HG03175 (cell line): ENCODE data around the gene C1orf167.

Source experiments
- ATAC-seq: cut with Tn5 transposase; IDR thresholded peaks from one replicate; pipeline ENCODE4 v1.9.1; 2021; ENCODE audit warnings: mild to moderate bottlenecking, moderate library complexity; ENCODE audit not compliant: unreplicated experiment

The C1orf167 gene

DNA sequence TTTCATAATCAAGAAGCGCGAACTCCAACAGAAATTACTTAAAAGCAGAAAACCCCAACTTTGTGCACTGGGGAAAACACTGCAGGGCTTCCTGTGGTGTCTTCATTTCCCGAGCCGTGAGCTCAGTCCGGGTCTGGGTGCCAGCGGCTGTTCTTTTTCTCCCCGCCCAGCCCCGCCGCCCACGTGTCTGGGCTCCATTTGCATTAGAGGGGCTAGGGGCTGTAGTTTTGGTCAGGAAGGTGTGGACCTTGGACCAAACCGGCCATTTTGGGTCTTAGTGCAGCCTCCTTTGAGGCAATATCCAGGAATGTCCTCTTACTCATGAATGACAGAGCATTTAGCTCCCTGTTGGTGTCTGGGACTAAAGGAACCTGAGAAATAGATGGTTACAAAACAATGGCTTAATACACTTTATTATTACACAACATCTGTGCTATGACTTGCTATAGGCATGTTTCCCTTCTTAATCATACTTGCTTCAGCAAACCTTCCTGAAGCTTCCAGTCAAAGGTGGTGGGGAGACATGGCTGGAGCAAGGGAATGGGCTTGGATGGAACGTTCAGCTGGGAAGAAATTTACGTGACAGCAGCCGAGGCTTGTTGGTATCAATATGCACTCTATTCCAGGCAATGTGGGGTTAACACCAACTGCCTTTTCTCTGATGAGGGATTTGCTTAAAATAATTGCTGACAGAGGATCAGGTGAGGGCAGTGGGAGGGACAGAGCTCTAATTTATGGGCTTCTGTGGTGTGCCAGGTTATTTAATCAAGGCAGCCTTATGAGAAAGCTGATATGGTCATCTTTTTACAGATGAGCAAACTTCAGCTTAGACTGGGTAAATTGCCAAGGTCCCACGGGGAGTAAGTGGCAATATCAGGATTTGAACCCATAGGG is 25.0 kb upstream of the C1orf167 start:
- no peak for ATAC-seq

DNA sequence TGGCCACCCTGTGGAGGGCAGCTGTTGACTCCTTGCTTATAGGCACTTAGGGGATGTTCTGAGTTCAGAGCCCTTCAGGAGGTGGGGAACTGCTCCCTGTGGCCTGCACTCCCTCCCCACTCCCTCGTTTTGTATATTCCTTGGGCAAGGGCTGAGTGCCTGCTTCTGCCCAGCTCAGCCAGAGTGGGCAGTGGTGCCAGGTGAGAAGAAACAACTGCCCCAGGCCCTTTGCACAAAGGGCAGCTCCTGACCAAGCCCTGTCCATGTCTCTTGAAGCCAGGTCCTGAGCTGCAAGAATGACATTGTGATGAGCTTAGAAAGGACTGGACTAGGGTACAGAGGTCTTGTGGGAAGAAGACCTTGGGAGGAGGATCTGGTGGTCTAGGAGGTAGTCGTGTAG is 23.9 kb upstream of the C1orf167 start:
- no peak for ATAC-seq

GRCh38 chr1:11738783-11739182 is 23.2 kb upstream of the C1orf167 start:
- no peak for ATAC-seq

GRCh38 chr1:11740258-11741192 is 21.5 kb upstream of the C1orf167 start:
- ATAC-seq: no peak

DNA sequence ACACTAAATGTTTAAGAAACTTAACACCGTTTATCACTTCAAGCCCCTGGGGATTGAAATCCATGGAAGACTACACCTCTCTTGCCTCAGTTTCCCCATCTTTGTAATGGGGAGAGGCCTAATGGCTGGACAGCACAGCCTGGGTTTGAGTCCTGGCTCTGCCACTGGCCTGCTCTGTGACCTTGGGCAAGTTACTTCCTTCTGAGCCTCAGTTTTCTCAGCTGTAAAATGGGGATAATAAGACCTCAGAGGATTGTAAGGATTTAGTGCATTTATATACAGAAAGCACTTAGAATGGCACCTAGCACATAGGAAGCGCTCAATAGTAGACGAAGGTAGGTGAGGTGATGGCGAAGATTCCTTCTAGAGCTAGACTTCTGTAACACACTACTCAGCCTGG is 20.5 kb upstream of the C1orf167 start:
- no peak for ATAC-seq

DNA sequence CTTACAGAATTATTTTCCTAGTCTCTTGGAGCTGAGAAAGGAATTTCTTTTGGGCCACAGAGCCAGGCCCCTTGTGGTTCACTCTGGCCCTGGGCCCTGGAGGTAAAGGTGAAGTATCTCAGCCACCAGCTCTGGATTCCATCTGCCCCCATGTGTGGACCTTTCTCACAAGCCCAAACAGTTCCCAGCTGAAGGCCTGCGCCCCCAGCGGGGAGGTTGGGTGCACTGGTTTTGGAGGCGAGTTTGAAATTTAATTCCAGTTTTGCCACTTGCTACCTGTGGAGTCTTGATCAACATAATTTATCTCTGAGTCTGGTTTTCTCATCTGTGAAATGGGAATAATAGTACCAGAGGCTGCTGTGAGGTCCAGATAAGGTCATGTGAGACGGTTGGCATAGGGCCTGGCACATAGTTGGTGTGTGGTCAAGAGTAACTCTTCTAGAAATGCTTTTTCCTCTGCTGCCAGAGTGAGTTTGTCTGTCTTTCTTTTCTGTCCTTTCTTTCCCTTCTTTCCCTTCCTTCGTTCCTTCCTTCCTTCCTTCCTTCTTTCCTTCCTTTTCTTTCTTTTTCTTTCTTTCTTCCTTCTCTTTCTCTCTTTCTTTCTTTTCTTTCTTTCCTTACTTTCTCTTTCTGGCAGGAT is 20.0 kb upstream of the C1orf167 start:
- no peak for ATAC-seq

- no peak for ATAC-seq
Measured at GRCh38 chr1:11744287-11744686, 17.7 kb upstream of the C1orf167 start.

- no peak for ATAC-seq
Measured at GRCh38 chr1:11746092-11746491, 15.9 kb upstream of the C1orf167 start.

DNA sequence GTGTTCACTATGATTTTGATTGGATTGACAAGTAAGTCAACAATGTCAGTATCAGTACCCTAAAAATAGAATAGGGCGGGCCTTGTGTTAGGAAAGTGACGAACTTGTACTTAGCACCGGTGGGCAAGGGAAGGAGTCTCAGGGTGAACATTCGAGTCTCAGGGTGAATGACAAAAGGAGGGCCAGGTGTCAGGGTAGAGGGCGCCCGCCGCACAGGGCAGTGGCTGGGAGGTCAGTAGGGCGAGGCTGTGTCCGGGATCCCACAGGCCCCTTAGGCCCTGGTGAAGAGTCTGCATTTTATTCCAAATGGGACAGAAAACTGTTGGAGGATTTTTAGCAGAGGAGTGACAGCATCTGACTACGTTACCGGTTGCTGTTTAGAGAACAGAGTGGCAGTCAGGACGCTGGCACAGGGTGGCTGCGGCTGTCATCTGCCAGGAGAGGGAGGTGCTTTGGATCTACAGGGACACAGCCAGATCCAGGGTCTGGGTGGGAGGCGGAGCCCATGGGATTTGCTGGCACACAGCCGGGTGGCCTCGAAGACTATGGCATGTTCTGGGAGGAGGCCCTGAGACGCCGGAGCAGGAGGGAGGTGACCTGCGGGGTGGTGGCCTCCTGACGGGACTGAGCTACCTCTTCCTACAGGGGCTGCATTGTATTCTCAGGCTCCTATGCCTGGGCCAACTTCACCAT is 15.1 kb upstream of the C1orf167 start:
- ATAC-seq: no peak

DNA sequence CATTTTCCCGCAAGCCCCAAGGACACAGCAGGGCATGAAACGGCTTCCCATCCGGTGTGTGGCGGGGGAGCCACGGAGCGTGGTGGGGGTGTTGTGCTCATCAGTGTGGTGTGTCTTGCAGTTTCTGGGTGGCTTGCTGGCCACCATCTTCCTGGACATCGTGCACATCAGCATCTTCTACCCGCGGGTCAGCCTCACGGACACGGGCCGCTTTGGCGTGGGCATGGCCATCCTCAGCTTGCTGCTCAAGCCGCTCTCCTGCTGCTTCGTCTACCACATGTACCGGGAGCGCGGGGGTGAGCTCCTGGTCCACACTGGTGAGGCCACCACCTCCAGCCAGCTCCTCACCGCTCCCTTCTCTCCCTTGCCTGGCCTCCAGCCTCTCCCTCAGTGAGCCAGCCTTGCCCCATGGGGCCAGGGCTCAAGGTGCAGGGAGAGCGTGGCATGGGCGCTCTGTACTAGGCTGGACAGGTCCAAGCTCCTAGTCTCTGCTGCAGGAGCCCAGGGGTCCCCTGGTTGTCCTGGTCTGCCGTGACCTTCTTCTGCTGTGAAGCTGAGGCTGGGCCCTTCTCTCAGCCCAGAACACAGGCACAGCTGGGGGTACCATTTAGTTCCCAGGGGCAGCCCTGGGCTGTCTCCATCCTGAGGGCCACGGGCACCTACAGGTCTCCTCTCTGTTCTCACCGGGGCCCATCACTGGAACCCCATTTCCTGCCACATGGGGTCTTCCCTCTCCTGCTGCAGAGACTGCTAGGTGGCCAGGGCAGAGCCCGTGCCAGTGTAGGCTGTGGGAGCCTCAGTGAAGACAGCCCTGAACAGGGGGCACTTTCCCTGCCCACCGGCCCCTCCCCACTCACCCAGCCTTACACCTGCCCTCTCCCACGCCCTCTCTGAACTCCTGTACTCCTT is 13.4 kb upstream of the C1orf167 start:
- no peak for ATAC-seq

DNA sequence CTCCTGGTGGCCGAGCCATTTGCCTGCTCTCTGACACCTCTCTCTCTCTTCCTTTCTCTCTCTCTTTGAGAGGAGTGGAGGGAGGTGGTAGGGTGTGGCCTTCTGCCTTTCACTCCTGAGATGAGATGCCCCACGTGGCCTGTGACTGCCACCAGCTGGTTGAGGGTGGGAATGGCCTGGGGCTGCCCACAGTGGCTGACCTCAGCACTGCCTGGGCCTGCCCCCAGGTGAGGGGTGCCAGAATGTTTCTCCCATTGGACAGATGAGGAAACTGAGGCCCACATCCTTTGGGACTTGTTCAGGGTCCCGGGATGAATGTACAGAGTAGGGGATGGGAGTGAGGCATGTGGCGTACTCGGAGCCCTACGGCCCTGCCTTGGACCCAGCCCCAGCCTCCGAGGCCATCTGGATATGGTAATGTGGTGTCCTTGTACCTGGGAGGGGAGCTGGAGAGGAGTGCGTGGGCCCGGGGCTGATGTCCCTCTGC is 12.7 kb upstream of the C1orf167 start:
- no peak for ATAC-seq

DNA sequence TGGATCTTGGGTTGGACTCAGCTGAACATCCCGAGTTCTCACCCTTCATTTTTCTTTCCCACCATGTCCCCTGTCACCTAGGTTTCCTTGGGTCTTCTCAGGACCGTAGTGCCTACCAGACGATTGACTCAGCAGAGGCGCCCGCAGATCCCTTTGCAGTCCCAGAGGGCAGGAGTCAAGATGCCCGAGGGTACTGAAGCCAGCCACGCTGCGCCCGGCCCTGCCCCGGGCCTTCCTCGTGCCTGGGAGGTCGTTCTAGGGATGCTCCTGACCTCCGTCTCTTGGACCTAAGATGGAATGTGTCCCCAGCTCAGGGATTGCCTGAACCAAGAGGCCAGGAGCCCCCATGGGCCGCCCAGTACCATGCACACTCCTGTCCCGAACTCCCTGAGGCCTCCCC is 12.0 kb upstream of the C1orf167 start:
- no peak for ATAC-seq

DNA sequence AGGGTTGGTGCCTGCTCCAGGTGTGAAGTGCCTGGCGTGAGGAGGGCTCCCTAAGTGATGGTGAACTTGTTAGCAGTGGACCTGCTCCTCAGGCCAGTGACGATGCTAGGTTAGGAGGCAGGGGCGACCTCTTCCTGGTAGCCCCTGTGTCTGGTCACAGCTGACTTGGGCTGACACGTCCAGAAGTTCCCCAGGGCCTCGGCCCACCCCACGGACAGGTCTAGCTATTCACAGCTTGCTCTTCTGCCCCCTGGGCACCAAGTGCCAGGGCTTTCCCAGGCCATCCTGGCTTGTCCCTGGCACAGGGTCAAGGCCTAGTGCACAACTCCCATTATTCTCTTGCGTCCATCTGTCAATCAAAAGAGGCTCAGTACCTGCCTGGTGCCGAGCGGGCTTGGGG is 10.9 kb upstream of the C1orf167 start:
- ATAC-seq: no peak

DNA sequence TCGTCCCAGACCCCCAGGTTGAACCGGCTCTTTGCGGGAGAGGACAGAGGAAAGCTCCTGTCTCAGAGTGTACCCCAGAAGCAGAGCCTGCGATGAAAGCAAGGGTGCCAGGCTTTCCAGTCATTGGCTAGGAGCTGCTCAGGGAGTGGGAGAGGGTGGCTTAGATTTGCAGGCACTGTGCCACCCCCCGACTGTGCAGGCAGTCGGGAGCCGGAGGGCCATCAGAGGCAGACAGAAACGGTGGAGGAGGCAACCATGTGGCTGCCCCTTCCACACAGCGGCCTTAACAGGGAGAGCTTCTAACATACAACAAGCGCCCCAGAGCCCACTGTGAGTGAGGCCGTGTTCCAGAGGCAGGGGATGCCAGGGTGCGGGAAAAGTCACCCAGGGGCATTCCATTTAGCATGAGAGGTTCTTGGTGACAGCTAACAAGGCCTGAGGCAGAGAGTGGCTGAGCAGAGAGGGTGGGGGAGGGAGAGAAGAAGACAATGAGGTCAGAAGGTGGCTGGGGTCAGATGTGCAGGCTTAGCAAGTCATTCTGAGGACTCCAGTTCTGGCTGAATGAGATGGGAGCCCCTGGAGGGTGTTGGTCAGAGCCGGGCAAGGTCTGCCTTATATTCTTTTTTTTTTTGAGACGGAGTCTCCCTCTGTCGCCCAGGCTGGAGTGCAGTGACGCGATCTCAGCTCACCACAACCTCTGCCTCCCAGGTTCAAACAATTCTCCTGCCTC is 9.5 kb upstream of the C1orf167 start:
- ATAC-seq: no peak

- no peak for ATAC-seq
Measured at GRCh38 chr1:11753555-11754208, 8.3 kb upstream of the C1orf167 start.

DNA sequence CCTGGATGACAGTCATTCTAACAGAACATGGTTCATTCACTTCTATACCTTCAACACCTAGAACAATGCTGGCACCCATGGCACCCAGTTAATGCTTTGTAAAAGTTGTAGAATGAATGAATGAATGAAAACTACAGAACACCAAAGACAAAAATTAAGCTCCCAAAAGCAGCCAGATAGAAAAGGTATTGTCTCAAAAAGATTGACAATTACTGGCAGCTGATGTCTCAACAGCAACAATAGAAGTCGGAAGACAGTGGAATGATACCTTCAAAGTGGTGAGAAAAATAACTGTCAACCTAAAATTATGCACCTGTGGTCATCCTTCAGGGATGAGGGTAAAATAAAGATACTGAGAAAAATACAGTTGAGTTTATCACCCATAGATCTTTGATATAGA is 4.9 kb upstream of the C1orf167 start:
- no peak for ATAC-seq

GRCh38 chr1:11759791-11760190 is 2.2 kb upstream of the C1orf167 start:
- no peak for ATAC-seq

DNA sequence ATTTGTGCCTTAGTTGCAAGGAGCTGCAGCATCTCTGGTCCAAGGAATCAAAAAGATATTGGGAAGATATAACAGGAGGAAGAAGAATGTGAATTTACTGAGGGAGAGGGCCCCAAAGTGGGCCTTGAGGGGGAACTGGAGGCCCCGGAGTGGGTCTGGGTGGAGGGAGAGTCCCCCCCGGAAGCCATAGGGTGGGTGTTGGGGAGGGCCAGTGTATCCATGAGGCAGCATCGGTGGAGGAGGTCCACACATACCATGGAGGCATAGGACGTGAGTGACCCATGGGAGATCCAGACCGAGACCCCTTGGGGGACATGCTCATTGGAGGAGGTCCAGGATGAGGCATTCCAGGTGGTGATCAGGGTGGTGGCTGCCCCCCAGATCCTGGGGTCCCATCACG is 708 bp upstream of the C1orf167 start:
- no peak for ATAC-seq
